Astrocyte of the spinal cord (primary cell): ENCODE data around the gene AURKA.

Experiments
- DNase-seq: peaks from one replicate; pipeline ENCODE4 v3.0.0; 2011; ENCODE audit warnings: low read depth, low spot score
- H3K4me3 ChIP-seq: 2 replicates; pipeline ENCODE4 v1.5.1; 2011; ENCODE audit warnings: low read depth, mild to moderate bottlenecking, low read length, moderate library complexity
- in situ Hi-C: cut with HindIII; loops from 2 replicates; pipeline ENCODE4 v1.10.0; 2017; ENCODE audit warnings: low sequenced_read_pairs
- TF ChIP-seq, protein P1 (sequence below): IDR thresholded peaks from 2 replicates; pipeline ENCODE4 v1.5.1; 2012; ENCODE audit warnings: low read depth, mild to moderate bottlenecking, low read length, inconsistent platforms

Gene AURKA

GRCh38 chr20:56363491-56363890 is 28.5 kb downstream of the AURKA start:
- H3K4me3 ChIP-seq = no peak overlapping the region
- TF ChIP-seq, protein P1, sequence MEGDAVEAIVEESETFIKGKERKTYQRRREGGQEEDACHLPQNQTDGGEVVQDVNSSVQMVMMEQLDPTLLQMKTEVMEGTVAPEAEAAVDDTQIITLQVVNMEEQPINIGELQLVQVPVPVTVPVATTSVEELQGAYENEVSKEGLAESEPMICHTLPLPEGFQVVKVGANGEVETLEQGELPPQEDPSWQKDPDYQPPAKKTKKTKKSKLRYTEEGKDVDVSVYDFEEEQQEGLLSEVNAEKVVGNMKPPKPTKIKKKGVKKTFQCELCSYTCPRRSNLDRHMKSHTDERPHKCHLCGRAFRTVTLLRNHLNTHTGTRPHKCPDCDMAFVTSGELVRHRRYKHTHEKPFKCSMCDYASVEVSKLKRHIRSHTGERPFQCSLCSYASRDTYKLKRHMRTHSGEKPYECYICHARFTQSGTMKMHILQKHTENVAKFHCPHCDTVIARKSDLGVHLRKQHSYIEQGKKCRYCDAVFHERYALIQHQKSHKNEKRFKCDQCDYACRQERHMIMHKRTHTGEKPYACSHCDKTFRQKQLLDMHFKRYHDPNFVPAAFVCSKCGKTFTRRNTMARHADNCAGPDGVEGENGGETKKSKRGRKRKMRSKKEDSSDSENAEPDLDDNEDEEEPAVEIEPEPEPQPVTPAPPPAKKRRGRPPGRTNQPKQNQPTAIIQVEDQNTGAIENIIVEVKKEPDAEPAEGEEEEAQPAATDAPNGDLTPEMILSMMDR = no peak
- in situ Hi-C loops = no loop called here
- DNase-seq = no peak

DNA sequence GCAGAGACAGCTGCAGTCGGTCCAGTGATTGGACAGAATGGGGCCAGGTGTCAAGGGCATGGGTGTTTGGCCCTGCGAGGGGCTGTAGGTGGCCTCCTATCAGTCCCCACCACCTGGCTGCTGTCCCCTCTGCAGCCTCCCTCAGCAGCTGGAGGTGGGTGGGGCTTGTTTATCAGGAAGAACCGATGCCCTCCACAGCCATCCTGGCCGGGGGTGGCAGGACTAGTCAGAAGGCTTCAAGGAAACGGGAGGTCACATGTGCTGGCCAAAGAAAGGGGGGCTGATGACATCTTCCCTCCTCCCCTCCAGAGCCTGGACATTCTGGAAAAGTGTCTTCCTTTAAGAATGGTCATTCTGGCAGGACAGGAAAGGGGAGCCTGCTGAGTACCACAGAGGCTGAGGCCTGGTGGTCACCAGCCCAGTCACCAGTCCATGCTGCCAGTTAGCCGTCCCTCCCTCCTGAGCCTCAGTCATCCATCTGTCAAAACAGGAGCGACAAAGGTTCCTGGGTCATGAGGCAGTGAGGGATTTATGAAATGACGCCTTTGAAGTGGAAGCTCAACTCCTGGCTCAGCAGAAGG is 29.1 kb downstream of the AURKA start:
- H3K4me3 ChIP-seq = no peak overlapping the region
- TF ChIP-seq, protein P1 = no peak
- in situ Hi-C loops = no loop called here
- DNase-seq = no peak

GRCh38 chr20:56361900-56362299 is 30.1 kb downstream of the AURKA start:
- in situ Hi-C loops = no loop called here
- no peak for DNase-seq
- H3K4me3 ChIP-seq = no peak overlapping the region
- TF ChIP-seq, protein P1 = no peak

- DNase-seq = no peak
- TF ChIP-seq, protein P1 = no peak
- no peak overlapping the region for H3K4me3 ChIP-seq
- in situ Hi-C loops = no loop called here
Observed at GRCh38 chr20:56360908-56361205, 31.2 kb downstream of the AURKA start.

DNA sequence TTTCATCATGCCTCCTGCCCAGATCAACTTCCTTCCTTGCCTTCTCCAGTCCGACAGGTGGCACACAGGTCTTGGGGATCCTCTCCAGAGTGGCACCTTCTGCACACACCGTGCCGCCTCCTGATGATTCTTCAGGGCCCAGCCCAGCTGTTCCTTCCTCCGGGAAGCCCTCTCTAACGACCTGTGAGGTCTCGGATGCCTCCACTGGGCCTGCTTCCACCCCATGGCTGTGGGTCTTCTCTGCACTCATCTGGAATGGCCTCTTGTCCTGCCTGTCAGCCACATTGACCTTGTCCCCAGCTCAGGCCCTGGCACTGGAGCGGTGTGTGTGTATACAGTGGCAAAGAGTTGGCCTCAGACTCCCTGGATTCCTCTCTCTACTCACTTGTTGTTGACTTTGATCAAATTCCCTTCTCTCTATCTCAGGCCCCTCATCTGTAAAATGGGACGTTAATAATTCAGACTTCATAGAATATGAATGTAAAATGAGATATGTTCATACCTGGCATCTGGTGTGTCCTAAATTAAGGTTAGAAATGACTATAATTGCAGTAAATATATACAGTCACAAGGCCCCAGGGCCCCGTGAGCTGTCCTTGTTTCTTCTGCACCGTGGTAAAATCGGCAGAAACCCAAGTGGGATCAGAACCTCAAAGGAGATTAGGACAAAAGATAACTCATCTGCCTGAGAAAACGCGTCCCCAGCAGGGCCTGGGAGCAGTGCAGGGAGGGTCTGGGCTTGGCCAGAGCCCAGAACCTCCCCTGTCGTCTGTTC is 31.7 kb downstream of the AURKA start:
- H3K4me3 ChIP-seq = peak overlapping the region; percentile 82
- in situ Hi-C loops = no loop called here
- DNase-seq = no peak
- TF ChIP-seq, protein P1 = no peak

GRCh38 chr20:56359212-56360132 is 32.5 kb downstream of the AURKA start:
- H3K4me3 ChIP-seq = peak overlapping the region; percentile 82
- peak; percentile 76 for DNase-seq
- in situ Hi-C loops = no loop called here
- TF ChIP-seq, protein P1 = no peak
